Subcutaneous abdominal adipose tissue (tissue), 5 donors: Measurements from ENCODE around the gene DOP1B.
"Not testable (repeated sequence)": the region's sequence is repeated elsewhere in the genome, so short reads cannot be mapped to it uniquely, and the experiment has no call there.

ENCODE experiments used
- H3K27ac ChIP-seq: one replicate; pipeline ENCODE4 v1.7.0; 2013; ENCODE audit warnings: low read depth, mild to moderate bottlenecking, inconsistent platforms, low read length, moderate library complexity
- H3K27me3 ChIP-seq, 5 donors: one replicate each; pipeline ENCODE4 v1.7.0; 2013; ENCODE audit warnings: low read length in 5 of 5, inconsistent platforms in 1 of 5; ENCODE audit not compliant: control insufficient read depth in 5 of 5, insufficient read depth in 4 of 5
- H3K36me3 ChIP-seq, 5 donors: one replicate each; pipeline ENCODE4 v1.7.0; 2013; ENCODE audit warnings: low read length in 5 of 5; ENCODE audit not compliant: control insufficient read depth in 5 of 5, insufficient read depth in 5 of 5
- H3K4me1 ChIP-seq, 5 donors: one replicate each; pipeline ENCODE4 v1.7.0; 2013; ENCODE audit warnings: low read length in 5 of 5, mild to moderate bottlenecking in 3 of 5, moderate library complexity in 1 of 5; ENCODE audit not compliant: control insufficient read depth in 5 of 5, insufficient read depth in 5 of 5
- H3K4me3 ChIP-seq, 5 donors: one replicate each; pipeline ENCODE4 v1.7.0; 2013; ENCODE audit warnings: low read length in 5 of 5, low read depth in 1 of 5
- H3K9ac ChIP-seq, 5 donors: one replicate each; pipeline ENCODE4 v1.7.0; 2013; ENCODE audit warnings: low read length in 5 of 5, mild to moderate bottlenecking in 4 of 5, moderate library complexity in 3 of 5
- H3K9me3 ChIP-seq, 5 donors: one replicate each; pipeline ENCODE4 v1.7.0; 2013; ENCODE audit warnings: low read length in 5 of 5; ENCODE audit not compliant: control insufficient read depth in 5 of 5
- donor health status: healthy.
- donor health status: healthy.
- donor health status: healthy.
- donor health status: healthy.
- donor health status: healthy.

DOP1B gene

GRCh38 chr21:36135391-36136102 is 21.1 kb upstream of the DOP1B start:
- Histone ChIP-seq H3K4me3 (peak overlapping the region; percentile 80 to 90 (median 84)), H3K4me1 (peaks cover 0 to 33% (median 28%) of the 10 kb centered on the region in 5 donors), H3K27ac (peak overlapping the region; percentile 90), H3K9me3 (no peaks in the 10 kb centered on the region), H3K27me3 (no peaks in the 10 kb centered on the region), H3K36me3 (peaks cover 0 to 18% (median 3%) of the 10 kb centered on the region in 5 donors), H3K9ac (peak overlapping the region; percentile 28 to 85 (median 71))

- H3K4me3 ChIP-seq, result not testable (repeated sequence)
- peaks cover 0 to 27% (median 4%) of the 10 kb centered on the region in 5 donors for H3K36me3 ChIP-seq
These were observed 16.8 kb upstream of the DOP1B start for GRCh38 chr21:36139791-36140190.

GRCh38 chr21:36141513-36141925 is 15.1 kb upstream of the DOP1B start:
- Histone ChIP-seq H3K4me3 (no peak overlapping the region), H3K4me1 (peaks cover 0 to 8% (median 6%) of the 10 kb centered on the region in 5 donors), H3K9me3 (no peaks in the 10 kb centered on the region), H3K27ac (no peak overlapping the region), H3K9ac (no peak overlapping the region), H3K27me3 (no peaks in the 10 kb centered on the region), H3K36me3 (peaks cover 4 to 32% (median 7%) of the 10 kb centered on the region in 5 donors)

More at GRCh38 chr21:36139791-36140190, 16.8 kb upstream of the DOP1B start:
- not testable (repeated sequence) for H3K9ac ChIP-seq, H3K27me3 ChIP-seq, H3K9me3 ChIP-seq, H3K27ac ChIP-seq
- H3K4me1 ChIP-seq, result peaks cover 0 to 22% (median 18%) of the 10 kb centered on the region in 5 donors

- H3K27ac ChIP-seq, H3K27me3 ChIP-seq, H3K4me1 ChIP-seq, H3K9ac ChIP-seq, H3K9me3 ChIP-seq, H3K4me3 ChIP-seq: not testable (repeated sequence)
- H3K36me3 ChIP-seq, result peaks cover 4 to 22% (median 6%) of the 10 kb centered on the region in 5 donors
These were observed 12.4 kb upstream of the DOP1B start for GRCh38 chr21:36144233-36144632.

GRCh38 chr21:36145259-36145658 is 11.4 kb upstream of the DOP1B start:
- no peak overlapping the region for H3K4me3 ChIP-seq
- peaks cover 0 to 10% (median 9%) of the 10 kb centered on the region in 5 donors for H3K4me1 ChIP-seq
- H3K9ac ChIP-seq, result no peak overlapping the region
- H3K27me3 ChIP-seq, result no peaks in the 10 kb centered on the region
- peaks cover 4 to 17% (median 6%) of the 10 kb centered on the region in 5 donors for H3K36me3 ChIP-seq
- no peak overlapping the region for H3K27ac ChIP-seq
- H3K9me3 ChIP-seq, result no peaks in the 10 kb centered on the region

GRCh38 chr21:36147911-36148310 is 8.7 kb upstream of the DOP1B start:
- peaks cover 0 to 12% (median 5%) of the 10 kb centered on the region in 5 donors for H3K36me3 ChIP-seq
- no peaks in the 10 kb centered on the region for H3K9me3 ChIP-seq
- no peaks in the 10 kb centered on the region for H3K27me3 ChIP-seq
- H3K4me1 ChIP-seq, result peaks cover 0 to 16% (median 14%) of the 10 kb centered on the region in 5 donors
- H3K27ac ChIP-seq, result no peak overlapping the region
- H3K4me3 ChIP-seq, result no peak overlapping the region
- H3K9ac ChIP-seq, result no peak overlapping the region

GRCh38 chr21:36148886-36149285 is 7.7 kb upstream of the DOP1B start:
- Histone ChIP-seq H3K36me3 (peaks cover 0 to 12% (median 5%) of the 10 kb centered on the region in 5 donors), H3K27me3 (no peaks in the 10 kb centered on the region), H3K9ac (no peak overlapping the region), H3K4me1 (peaks cover 0 to 16% (median 14%) of the 10 kb centered on the region in 5 donors), H3K27ac (no peak overlapping the region), H3K9me3 (no peaks in the 10 kb centered on the region), H3K4me3 (no peak overlapping the region)

- H3K4me1 ChIP-seq, result peaks cover 0 to 16% (median 14%) of the 10 kb centered on the region in 5 donors
- no peak overlapping the region for H3K27ac ChIP-seq
- H3K27me3 ChIP-seq, result no peaks in the 10 kb centered on the region
- H3K4me3 ChIP-seq, result no peak overlapping the region
- H3K36me3 ChIP-seq, result peaks cover 0 to 12% (median 5%) of the 10 kb centered on the region in 5 donors
- H3K9me3 ChIP-seq, result no peaks in the 10 kb centered on the region
- peak overlapping the region in 1 of 5 donors; percentile 4 for H3K9ac ChIP-seq
These were observed 6.6 kb upstream of the DOP1B start for GRCh38 chr21:36149788-36150711.

GRCh38 chr21:36155603-36156338 is 853 bp upstream of the DOP1B start:
- Histone ChIP-seq H3K9ac (peak overlapping the region in 4 of 5 donors; percentile 66 to 89 (median 82)), H3K9me3 (no peaks in the 10 kb centered on the region), H3K27me3 (no peaks in the 10 kb centered on the region), H3K27ac (no peak overlapping the region), H3K4me3 (peak overlapping the region; percentile 48 to 89 (median 82)), H3K4me1 (peaks cover 0 to 24% (median 22%) of the 10 kb centered on the region in 5 donors), H3K36me3 (no peaks in the 10 kb centered on the region)
